Activated naive CD4-positive, alpha-beta T cell treated with anti-CD3 and anti-CD28 coated beads for 36 hours (primary cell): ENCODE data around the gene SLCO3A1. TPM values are rescaled to one million over a fixed set of nuclear protein-coding genes. Genes with fewer than 3 reads are reported as not detected.
A peak's percentile ranks its signal among the peaks of the same experiment; 100 is the strongest.

ENCODE experiments used
- CTCF ChIA-PET: fragments of 350-600 bp; sonication (Branson Sonifier 250); formaldehyde crosslinking; loops from one replicate; lab custom pipeline; 2021; ENCODE audit warnings: antibody characterized with exemption; lab: Charles Lee
- DNase-seq: peaks from one replicate; pipeline ENCODE4 v3.0.0-alpha.2; 2020
- H3K27ac Mint-ChIP-seq: one replicate; pipeline ENCODE4 v1.8.0; 2021; ENCODE audit warnings: mild to moderate bottlenecking, mixed read lengths
- H3K27me3 Mint-ChIP-seq: one replicate; pipeline ENCODE4 v1.8.0; 2021; ENCODE audit warnings: low read depth, mixed read lengths
- H3K36me3 Mint-ChIP-seq: one replicate; pipeline ENCODE4 v1.8.0; 2021; ENCODE audit warnings: low read depth, mixed read lengths
- H3K4me1 Mint-ChIP-seq: one replicate; pipeline ENCODE4 v1.8.0; 2021; ENCODE audit warnings: low read depth, mixed read lengths
- H3K4me3 Mint-ChIP-seq: one replicate; pipeline ENCODE4 v1.8.0; 2021; ENCODE audit warnings: mild to moderate bottlenecking, moderate library complexity, mixed read lengths
- H3K9me3 Mint-ChIP-seq: one replicate; pipeline ENCODE4 v1.8.0; 2021; ENCODE audit warnings: mixed read lengths
- intact Hi-C: fragments of 100-400 bp; cut with micrococcal nuclease; formaldehyde crosslinking; loops from one replicate; pipeline ENCODE4 v1.15.1; 2023
- total RNA-seq, 2 experiments: library from RNA; stranded (reverse); gene quantifications; one replicate each; pipeline ENCODE4 v1.2.3, GENCODE V29; 2021

The SLCO3A1 gene
- total RNA-seq, 2 experiments from 2014 or later: 3.1 to 3.3 TPM

DNA sequence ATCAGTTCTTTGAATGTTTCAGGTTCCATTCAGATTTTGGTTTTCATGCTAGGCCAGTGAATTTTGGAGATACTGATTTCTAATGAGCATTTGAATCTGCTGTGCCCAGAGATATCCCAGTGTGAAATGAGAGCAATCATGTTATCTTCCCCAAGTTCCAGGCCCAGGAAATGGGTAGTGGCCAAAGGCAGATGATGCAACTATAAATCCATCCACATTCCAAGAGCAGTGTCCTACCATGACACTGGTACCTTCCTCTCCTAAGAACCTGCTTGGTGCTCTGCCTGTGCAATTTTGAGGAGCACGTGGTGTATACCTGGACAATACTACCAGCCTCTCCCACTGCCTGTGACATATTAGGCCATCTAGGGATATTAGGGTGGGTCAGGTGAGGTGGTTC, 186.8 kb downstream of the SLCO3A1 start:
- DNase-seq: no peak
- H3K27me3 Mint-ChIP-seq: no peaks in the 10 kb centered on the region
- peaks cover 27% of the 10 kb centered on the region for H3K4me1 Mint-ChIP-seq
- peaks cover 6% of the 10 kb centered on the region for H3K9me3 Mint-ChIP-seq
- H3K4me3 Mint-ChIP-seq: no peak overlapping the region
- intact Hi-C loops: no loop called here
- H3K27ac Mint-ChIP-seq: no peak overlapping the region
- CTCF ChIA-PET: no interaction called here
- H3K36me3 Mint-ChIP-seq: no peaks in the 10 kb centered on the region

- no peaks in the 10 kb centered on the region for H3K36me3 Mint-ChIP-seq
- H3K4me1 Mint-ChIP-seq: peaks cover 27% of the 10 kb centered on the region
- H3K9me3 Mint-ChIP-seq: peaks cover 6% of the 10 kb centered on the region
- no peak for DNase-seq
- H3K27me3 Mint-ChIP-seq: no peaks in the 10 kb centered on the region
- H3K27ac Mint-ChIP-seq: no peak overlapping the region
- intact Hi-C loops: no loop called here
- CTCF ChIA-PET: no interaction called here
- H3K4me3 Mint-ChIP-seq: no peak overlapping the region
Observed at GRCh38 chr15:92041371-92041770, 187.9 kb downstream of the SLCO3A1 start.

- peak; percentile 19 for DNase-seq
- Mint-ChIP-seq H3K36me3 (no peaks in the 10 kb centered on the region), H3K4me3 (no peak overlapping the region), H3K27me3 (no peaks in the 10 kb centered on the region), H3K4me1 (peaks cover 27% of the 10 kb centered on the region), H3K27ac (no peak overlapping the region), H3K9me3 (peaks cover 6% of the 10 kb centered on the region)
- intact Hi-C loops: no loop called here
- CTCF ChIA-PET: interaction anchor here (0.6 to 1.7 kb wide), 2 partner anchors 11 to 35 kb away, joined by 3 read pairs; no protein-coding TSS in a partner anchor
Observed at GRCh38 chr15:92043283-92043682, 189.8 kb downstream of the SLCO3A1 start.

DNA sequence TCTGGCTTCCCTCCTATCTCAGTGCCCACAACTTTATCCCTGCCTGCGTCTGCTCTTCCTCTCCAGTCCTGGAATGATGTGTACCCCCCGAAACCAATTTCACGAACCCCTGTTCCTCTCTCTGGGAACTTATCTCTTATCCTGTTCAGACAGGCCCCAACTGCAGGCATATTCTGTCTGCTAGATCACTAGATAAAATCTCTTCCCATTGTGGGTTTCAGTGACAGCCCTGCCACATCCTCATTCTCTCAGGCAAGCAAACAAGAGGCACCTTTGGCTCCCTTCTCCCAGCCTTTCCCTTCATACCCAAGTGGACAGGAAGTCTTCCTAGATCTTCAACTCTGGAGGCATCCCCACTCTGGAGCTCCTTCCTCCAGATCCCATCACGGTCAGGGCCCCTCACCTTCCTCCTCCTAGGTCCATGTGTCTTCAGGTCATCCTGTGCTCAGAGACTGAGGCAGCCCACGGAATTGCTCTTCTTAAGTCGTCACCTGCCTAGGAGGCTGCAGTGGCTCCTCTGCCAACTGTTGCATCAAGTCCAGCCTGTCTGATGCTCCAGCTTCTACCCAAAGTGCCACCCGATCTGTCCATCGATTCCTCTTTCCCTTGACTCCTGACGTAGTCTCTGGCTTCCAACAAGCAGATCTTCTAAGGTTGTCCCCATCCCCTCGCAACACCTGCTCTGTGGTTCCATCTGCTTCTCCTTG, 190.8 kb downstream of the SLCO3A1 start:
- no peak overlapping the region for H3K27ac Mint-ChIP-seq
- peaks cover 27% of the 10 kb centered on the region for H3K4me1 Mint-ChIP-seq
- no peaks in the 10 kb centered on the region for H3K36me3 Mint-ChIP-seq
- no peak overlapping the region for H3K4me3 Mint-ChIP-seq
- intact Hi-C loops: no loop called here
- CTCF ChIA-PET: interaction anchor here (1.7 kb wide), 1 partner anchor 10 kb away, joined by 3 read pairs; no protein-coding TSS in a partner anchor
- H3K27me3 Mint-ChIP-seq: no peaks in the 10 kb centered on the region
- H3K9me3 Mint-ChIP-seq: no peaks in the 10 kb centered on the region
- no peak for DNase-seq

DNA sequence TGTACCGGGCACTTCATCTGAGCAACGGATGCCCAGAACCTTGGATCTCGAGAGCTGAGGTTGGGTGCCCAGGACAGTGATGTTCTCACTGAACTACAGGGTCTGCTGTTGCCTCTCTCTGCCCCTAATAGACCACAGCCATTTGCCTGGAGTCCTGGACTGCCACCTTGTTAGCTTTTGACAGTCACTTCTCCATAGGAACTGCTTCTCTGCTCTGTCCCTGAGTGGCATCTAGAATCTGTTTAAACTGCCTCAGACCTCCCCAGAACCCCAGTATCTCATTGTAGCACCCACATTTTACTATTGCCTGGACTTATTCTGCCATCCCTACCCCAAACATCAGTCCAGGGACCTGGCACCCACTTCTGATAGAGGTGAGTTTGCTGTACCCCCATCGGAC, 194.4 kb downstream of the SLCO3A1 start:
- Mint-ChIP-seq H3K27ac (no peak overlapping the region), H3K36me3 (no peaks in the 10 kb centered on the region), H3K4me1 (peaks cover 14% of the 10 kb centered on the region), H3K4me3 (no peak overlapping the region), H3K27me3 (no peaks in the 10 kb centered on the region), H3K9me3 (no peaks in the 10 kb centered on the region)
- DNase-seq: no peak
- intact Hi-C loops: no loop called here
- CTCF ChIA-PET: no interaction called here

- Mint-ChIP-seq H3K36me3 (no peaks in the 10 kb centered on the region), H3K4me1 (peaks cover 10% of the 10 kb centered on the region), H3K27ac (no peak overlapping the region), H3K9me3 (no peaks in the 10 kb centered on the region), H3K4me3 (no peak overlapping the region), H3K27me3 (no peaks in the 10 kb centered on the region)
- intact Hi-C loops: no loop called here
- DNase-seq: no peak
- CTCF ChIA-PET: no interaction called here
Observed at GRCh38 chr15:92048739-92049138, 195.2 kb downstream of the SLCO3A1 start.

- intact Hi-C loops: no loop called here
- DNase-seq: no peak
- CTCF ChIA-PET: interaction anchor here (0.6 to 1.0 kb wide), 2 partner anchors 773 to 781 kb away, joined by 3 read pairs; no protein-coding TSS in a partner anchor
- H3K36me3 Mint-ChIP-seq: no peaks in the 10 kb centered on the region
- no peak overlapping the region for H3K4me3 Mint-ChIP-seq
- H3K27me3 Mint-ChIP-seq: no peaks in the 10 kb centered on the region
- no peak overlapping the region for H3K27ac Mint-ChIP-seq
- H3K4me1 Mint-ChIP-seq: peaks cover 3% of the 10 kb centered on the region
- no peaks in the 10 kb centered on the region for H3K9me3 Mint-ChIP-seq
Observed at GRCh38 chr15:92049290-92049989, 195.9 kb downstream of the SLCO3A1 start.

DNA sequence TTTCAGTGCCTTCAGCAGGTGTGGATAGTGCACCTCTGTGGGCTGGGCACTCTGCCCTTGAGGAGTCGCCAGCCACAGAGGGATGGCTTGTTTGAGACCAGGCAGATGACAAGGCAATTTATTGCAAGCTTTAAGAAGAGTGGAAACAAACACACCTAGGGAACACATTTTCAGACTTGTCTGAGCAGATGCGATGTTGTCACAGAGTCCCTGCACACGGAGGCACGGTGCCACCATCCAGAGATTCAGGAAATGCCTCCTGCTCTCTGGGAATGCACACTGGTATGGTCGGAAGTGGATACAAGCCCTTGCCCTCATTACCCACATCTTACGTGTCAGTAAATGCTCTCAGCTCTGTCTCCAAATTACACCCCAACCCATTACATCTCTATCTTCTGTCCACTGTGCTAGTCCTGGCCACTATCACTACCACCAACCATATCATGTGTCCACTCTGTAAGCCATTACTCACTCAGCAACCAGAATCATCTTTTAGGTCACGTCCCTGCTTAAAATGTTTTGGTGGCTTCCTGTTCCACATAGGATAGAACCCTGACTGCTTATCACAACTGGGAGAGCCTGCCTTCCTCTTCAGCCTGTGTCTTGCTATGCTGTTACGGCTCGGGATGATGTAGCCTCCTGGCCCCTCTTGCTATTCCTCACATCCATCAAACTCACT, 196.9 kb downstream of the SLCO3A1 start:
- no peaks in the 10 kb centered on the region for H3K4me1 Mint-ChIP-seq
- no peak overlapping the region for H3K4me3 Mint-ChIP-seq
- intact Hi-C loops: no loop called here
- CTCF ChIA-PET: interaction anchor here (0.6 to 1.0 kb wide), 2 partner anchors 774 to 782 kb away, joined by 3 read pairs; no protein-coding TSS in a partner anchor
- H3K36me3 Mint-ChIP-seq: no peaks in the 10 kb centered on the region
- H3K27me3 Mint-ChIP-seq: no peaks in the 10 kb centered on the region
- H3K9me3 Mint-ChIP-seq: peaks cover 2% of the 10 kb centered on the region
- H3K27ac Mint-ChIP-seq: no peak overlapping the region
- DNase-seq: no peak

- H3K4me3 Mint-ChIP-seq: no peak overlapping the region
- no peak for DNase-seq
- no peaks in the 10 kb centered on the region for H3K4me1 Mint-ChIP-seq
- no peak overlapping the region for H3K27ac Mint-ChIP-seq
- H3K27me3 Mint-ChIP-seq: no peaks in the 10 kb centered on the region
- no peaks in the 10 kb centered on the region for H3K36me3 Mint-ChIP-seq
- intact Hi-C loops: no loop called here
- peaks cover 2% of the 10 kb centered on the region for H3K9me3 Mint-ChIP-seq
- CTCF ChIA-PET: no interaction called here
Observed at GRCh38 chr15:92051716-92052115, 198.2 kb downstream of the SLCO3A1 start.

GRCh38 chr15:92053753-92054316, 200.3 kb downstream of the SLCO3A1 start:
- no peaks in the 10 kb centered on the region for H3K36me3 Mint-ChIP-seq
- CTCF ChIA-PET: interaction anchor here (0.7 to 1.0 kb wide), 3 partner anchors 10 to 905 kb away, joined by 3 to 4 read pairs (median 3); no protein-coding TSS in a partner anchor

DNA sequence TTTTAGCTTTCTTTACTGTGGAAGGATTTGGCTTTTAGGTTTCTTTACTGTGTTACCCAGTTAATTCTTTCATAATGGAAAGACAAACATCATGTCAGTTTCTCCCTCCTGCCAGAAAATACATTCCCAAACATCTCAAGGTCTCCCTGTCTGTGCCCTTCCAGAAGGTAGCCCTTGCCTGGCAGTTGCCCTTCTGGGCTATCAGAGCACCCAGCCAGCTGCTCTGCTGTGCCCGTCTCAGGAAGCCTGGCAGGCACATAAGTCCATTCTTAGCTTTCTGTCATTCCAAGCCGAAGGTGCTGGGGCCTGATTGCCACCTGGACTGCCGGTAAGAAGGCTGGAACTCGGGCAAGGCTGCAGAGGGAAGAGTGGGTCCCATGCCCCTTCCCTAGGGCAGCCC, 203.4 kb downstream of the SLCO3A1 start:
- Mint-ChIP-seq H3K9me3 (peaks cover 2% of the 10 kb centered on the region), H3K27ac (no peak overlapping the region), H3K4me1 (no peaks in the 10 kb centered on the region), H3K27me3 (no peaks in the 10 kb centered on the region), H3K4me3 (no peak overlapping the region), H3K36me3 (no peaks in the 10 kb centered on the region)
- no peak for DNase-seq
- intact Hi-C loops: no loop called here
- CTCF ChIA-PET: no interaction called here

More at GRCh38 chr15:92053753-92054316, 200.3 kb downstream of the SLCO3A1 start:
- Mint-ChIP-seq H3K4me1 (no peaks in the 10 kb centered on the region), H3K27ac (no peak overlapping the region), H3K9me3 (peaks cover 2% of the 10 kb centered on the region), H3K27me3 (no peaks in the 10 kb centered on the region), H3K4me3 (no peak overlapping the region)
- intact Hi-C loops: no loop called here
- DNase-seq: no peak
